ENCODE results near the gene ATP6V1A. TPM values are rescaled to one million over a fixed set of nuclear protein-coding genes. Genes with fewer than 3 reads are reported as not detected.
A peak's percentile ranks its signal among the peaks of the same experiment; 100 is the strongest.

The ATP6V1A gene
- total RNA-seq, 1 experiment from 2014 or later = 43.8 TPM

DNA sequence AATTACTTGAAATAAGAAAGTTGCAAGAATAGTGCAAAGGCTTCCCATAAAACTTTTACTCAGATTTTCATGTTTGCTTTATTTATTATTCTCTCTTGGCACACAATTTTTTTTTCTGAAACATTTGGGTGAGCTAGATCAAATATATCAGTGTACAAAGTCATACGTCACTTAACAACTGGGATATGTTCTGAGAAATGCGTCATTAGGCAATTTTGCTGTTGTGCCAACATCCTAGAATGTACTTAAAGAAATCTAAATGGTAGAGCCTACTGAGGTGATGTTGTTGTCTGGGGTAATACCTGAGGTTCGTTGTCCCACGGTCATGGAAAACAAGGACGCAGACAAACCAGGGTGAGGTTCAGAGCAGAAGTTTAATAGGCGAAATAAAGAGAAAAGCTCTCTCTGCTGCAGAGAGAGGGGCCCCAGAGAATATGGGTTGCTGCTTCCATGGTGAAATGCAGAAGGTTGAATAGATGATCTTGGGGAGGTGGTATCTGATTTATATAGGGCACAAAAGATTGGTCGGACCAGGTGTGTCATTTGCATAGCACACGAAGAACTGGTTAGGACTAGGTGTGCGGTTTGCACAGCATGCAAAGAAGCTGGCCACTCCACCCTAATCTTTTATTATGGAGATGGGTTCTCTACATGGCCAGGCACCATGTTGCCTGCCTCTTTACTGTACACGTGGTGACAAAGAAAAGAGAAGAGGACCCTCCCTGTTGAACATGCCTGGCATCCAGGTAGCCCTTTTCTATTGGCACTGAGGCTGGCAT is 82.9 kb downstream of the ATP6V1A start:
- Histone ChIP-seq H3K4me3 (ENCODE audit: low read length) (no peak overlapping the region), H3K27ac (ENCODE audit: low read length) (peak overlapping the region; percentile 59), H3K9me2 (replicated peaks; ENCODE audit: low read length) (no peaks in the 10 kb centered on the region), H3F3A (ENCODE audit: low read length, unreplicated experiment) (no peaks in the 10 kb centered on the region), H3K9ac (ENCODE audit: low read length) (no peak overlapping the region), H3K27me3 (ENCODE audit: low read length) (no peaks in the 10 kb centered on the region), H3K4me2 (ENCODE audit: low read length) (peak overlapping the region; percentile 43), H3K4me1 (ENCODE audit: insufficient read depth, low read length) (peaks cover 33% of the 10 kb centered on the region), H3K36me3 (ENCODE audit: low read depth, low read length) (no peaks in the 10 kb centered on the region), H3K79me2 (ENCODE audit: low read length) (no peaks in the 10 kb centered on the region), H3K9me3 (ENCODE audit: low read length) (no peaks in the 10 kb centered on the region), H4K20me1 (ENCODE audit: low read length) (no peaks in the 10 kb centered on the region), H2AFZ (ENCODE audit: low read length) (no peak overlapping the region)
- POLR2A ChIA-PET (ENCODE audit: unreplicated experiment) = interaction anchor here (0.5 kb wide), 1 partner anchor 17 kb away, joined by 3 read pairs; no protein-coding TSS in a partner anchor
- intact Hi-C loops (cut with micrococcal nuclease) = no loop called here
- TF ChIP-seq EZH2 (IDR thresholded peaks at IDR 0.05; ENCODE audit: low read length, unreplicated experiment) = no peak
- TF ChIP-seq, protein P1, sequence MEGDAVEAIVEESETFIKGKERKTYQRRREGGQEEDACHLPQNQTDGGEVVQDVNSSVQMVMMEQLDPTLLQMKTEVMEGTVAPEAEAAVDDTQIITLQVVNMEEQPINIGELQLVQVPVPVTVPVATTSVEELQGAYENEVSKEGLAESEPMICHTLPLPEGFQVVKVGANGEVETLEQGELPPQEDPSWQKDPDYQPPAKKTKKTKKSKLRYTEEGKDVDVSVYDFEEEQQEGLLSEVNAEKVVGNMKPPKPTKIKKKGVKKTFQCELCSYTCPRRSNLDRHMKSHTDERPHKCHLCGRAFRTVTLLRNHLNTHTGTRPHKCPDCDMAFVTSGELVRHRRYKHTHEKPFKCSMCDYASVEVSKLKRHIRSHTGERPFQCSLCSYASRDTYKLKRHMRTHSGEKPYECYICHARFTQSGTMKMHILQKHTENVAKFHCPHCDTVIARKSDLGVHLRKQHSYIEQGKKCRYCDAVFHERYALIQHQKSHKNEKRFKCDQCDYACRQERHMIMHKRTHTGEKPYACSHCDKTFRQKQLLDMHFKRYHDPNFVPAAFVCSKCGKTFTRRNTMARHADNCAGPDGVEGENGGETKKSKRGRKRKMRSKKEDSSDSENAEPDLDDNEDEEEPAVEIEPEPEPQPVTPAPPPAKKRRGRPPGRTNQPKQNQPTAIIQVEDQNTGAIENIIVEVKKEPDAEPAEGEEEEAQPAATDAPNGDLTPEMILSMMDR (conservative IDR thresholded peaks at IDR 0.05; ENCODE audit: low read depth, low read length) = no peak
- TF ChIP-seq EZH2phosphoT487 (IDR thresholded peaks at IDR 0.05; ENCODE audit: borderline replicate concordance, low read length) = no peak
- CTCF ChIA-PET = interaction anchor here (0.9 kb wide), 1 partner anchor 84 kb away, joined by 5 read pairs; the partner anchor contains the start of gene NAA50
- no TSS peak for BruUV-seq (replicated peaks)
- peak; percentile 5; the same call in 1 of the 2 replicates for ATAC-seq
- DNase-seq = peak; percentile 47

DNA sequence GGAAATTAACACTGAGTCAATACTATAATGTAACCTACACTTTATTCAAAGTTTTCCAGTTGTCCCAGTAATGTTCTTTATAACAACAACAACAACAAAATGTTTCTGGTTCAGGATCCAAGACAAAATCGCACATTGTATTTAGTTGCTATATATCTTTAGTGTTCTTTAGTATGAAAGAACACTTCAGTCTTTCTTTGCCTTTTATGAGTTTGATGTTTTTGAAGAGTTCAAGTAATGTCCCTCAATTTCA is 84.2 kb downstream of the ATP6V1A start:
- no peaks in the 10 kb centered on the region for H3K9me3 ChIP-seq (ENCODE audit: low read length)
- H3K27me3 ChIP-seq (ENCODE audit: low read length) = no peaks in the 10 kb centered on the region
- CTCF ChIA-PET = no interaction called here
- H3K4me1 ChIP-seq (ENCODE audit: insufficient read depth, low read length) = peaks cover 36% of the 10 kb centered on the region
- no peaks in the 10 kb centered on the region for H3K9me2 ChIP-seq (replicated peaks; ENCODE audit: low read length)
- no peak overlapping the region for H2AFZ ChIP-seq (ENCODE audit: low read length)
- H4K20me1 ChIP-seq (ENCODE audit: low read length) = no peaks in the 10 kb centered on the region
- H3K4me3 ChIP-seq (ENCODE audit: low read length) = no peak overlapping the region
- no peaks in the 10 kb centered on the region for H3K79me2 ChIP-seq (ENCODE audit: low read length)
- ATAC-seq (no peak), DNase-seq (no peak)
- BruUV-seq (replicated peaks) = no TSS peak
- POLR2A ChIA-PET (ENCODE audit: unreplicated experiment) = no interaction called here
- peak overlapping the region; percentile 9; the same call in 1 of the 2 replicates for H3K27ac ChIP-seq (ENCODE audit: low read length)
- no peaks in the 10 kb centered on the region for H3F3A ChIP-seq (ENCODE audit: low read length, unreplicated experiment)
- TF ChIP-seq EZH2phosphoT487 (IDR thresholded peaks at IDR 0.05; ENCODE audit: borderline replicate concordance, low read length) (no peak), EZH2 (IDR thresholded peaks at IDR 0.05; ENCODE audit: low read length, unreplicated experiment) (no peak)
- TF ChIP-seq, protein P1 (conservative IDR thresholded peaks at IDR 0.05; ENCODE audit: low read depth, low read length) = no peak
- no peaks in the 10 kb centered on the region for H3K36me3 ChIP-seq (ENCODE audit: low read depth, low read length)
- no peak overlapping the region for H3K9ac ChIP-seq (ENCODE audit: low read length)
- intact Hi-C loops (cut with micrococcal nuclease) = no loop called here
- H3K4me2 ChIP-seq (ENCODE audit: low read length) = 0 out of 2 replicates have a peak overlapping the region, but pooled peaks have one; percentile 7

DNA sequence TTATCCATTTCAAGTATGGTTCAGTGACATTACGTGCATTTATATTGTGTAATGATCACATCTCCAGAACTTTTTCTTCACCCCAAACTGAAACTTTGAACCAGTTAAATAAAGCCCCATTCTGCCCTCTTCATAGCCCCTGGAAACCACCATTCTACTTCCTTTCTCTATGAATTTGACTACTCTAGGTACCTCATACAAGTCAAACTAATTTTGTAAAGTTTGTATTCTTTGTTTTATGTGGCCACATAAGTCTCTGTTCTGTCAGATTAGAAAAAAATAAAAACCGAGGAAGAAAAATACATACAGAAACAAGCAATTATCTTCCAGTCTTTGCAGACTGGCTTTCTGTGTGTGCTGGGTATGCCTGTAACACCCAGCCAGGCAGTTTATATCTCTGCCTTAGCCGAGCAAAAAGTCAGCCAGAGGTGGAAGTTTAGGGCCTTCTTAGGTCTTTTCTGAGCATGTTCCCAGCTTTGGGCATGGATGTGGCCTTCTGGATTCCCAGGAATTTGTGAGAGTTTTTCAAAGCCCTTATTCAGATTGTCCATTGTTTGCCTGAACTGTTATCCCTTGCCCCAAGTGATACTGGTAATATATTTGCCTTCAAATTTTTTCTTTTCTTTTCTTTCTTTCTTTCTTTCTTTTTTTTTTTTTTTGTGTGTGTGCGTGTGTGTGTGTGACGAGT is 85.8 kb downstream of the ATP6V1A start:
- Histone ChIP-seq H2AFZ (ENCODE audit: low read length) (no peak overlapping the region), H3K36me3 (ENCODE audit: low read depth, low read length) (no peaks in the 10 kb centered on the region), H4K20me1 (ENCODE audit: low read length) (no peaks in the 10 kb centered on the region), H3K27me3 (ENCODE audit: low read length) (no peaks in the 10 kb centered on the region), H3K4me1 (ENCODE audit: insufficient read depth, low read length) (peaks cover 36% of the 10 kb centered on the region), H3K9me2 (replicated peaks; ENCODE audit: low read length) (no peaks in the 10 kb centered on the region), H3K4me2 (ENCODE audit: low read length) (no peak overlapping the region), H3F3A (ENCODE audit: low read length, unreplicated experiment) (no peaks in the 10 kb centered on the region), H3K9me3 (ENCODE audit: low read length) (no peaks in the 10 kb centered on the region), H3K9ac (ENCODE audit: low read length) (no peak overlapping the region), H3K79me2 (ENCODE audit: low read length) (no peaks in the 10 kb centered on the region), H3K4me3 (ENCODE audit: low read length) (no peak overlapping the region), H3K27ac (ENCODE audit: low read length) (no peak overlapping the region)
- BruUV-seq (replicated peaks) = no TSS peak
- ATAC-seq (no peak), DNase-seq (no peak)
- TF ChIP-seq, protein P1 (conservative IDR thresholded peaks at IDR 0.05; ENCODE audit: low read depth, low read length) = no peak
- TF ChIP-seq EZH2phosphoT487 (IDR thresholded peaks at IDR 0.05; ENCODE audit: borderline replicate concordance, low read length) (no peak), EZH2 (IDR thresholded peaks at IDR 0.05; ENCODE audit: low read length, unreplicated experiment) (no peak)
- intact Hi-C loops (cut with micrococcal nuclease) = no loop called here
- ChIA-PET CTCF (no interaction called here), POLR2A (ENCODE audit: unreplicated experiment) (no interaction called here)

All from PC-3 (cell line).